Kidney capillary endothelial cell (primary cell): ENCODE data around the gene NAGPA.

Experiments
- DNase-seq: peaks from one replicate; pipeline ENCODE4 v3.0.0-alpha.2; 2018; ENCODE audit warnings: low spot score

The NAGPA gene

DNA sequence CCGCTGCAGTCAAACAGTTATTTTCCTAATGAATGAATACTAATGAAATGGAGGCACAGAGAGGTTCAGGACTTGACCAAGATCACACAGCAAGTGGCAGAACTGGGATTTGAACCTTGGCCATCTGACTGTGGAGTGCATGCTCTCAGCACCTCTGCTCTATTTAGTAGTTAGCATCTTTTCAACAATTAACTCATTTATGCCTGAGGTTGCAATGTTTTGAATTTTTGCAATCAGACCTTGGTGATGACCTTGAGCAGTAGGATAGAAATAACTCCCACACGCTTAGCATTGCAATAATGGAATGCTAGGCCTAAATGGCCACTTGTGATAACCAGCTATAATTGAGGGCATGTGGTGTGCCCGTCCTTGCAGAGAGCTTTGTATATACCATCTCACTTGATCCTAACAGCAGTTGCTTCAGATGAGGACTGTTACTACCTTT is 31.0 kb downstream of the NAGPA start:
- DNase-seq, result no peak

DNA sequence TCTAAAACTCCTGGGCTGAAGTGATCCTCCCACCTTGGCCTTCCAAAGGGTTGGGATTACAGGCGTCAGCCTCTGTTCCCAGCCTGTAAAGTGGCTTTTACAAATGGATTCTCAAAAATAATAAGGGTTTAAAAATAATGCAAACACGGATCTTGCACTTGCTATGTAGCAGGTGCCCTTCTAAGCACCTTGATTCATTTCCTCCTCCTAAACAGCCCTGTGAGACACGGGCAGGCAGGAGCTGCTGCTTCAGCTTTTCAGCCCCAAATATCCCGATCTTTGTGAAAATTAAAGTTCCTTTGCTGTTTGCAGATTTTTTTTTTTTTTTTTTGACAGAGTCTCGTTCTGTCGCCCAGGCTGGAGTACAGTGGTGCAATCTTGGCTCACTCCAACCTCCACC is 31.7 kb downstream of the NAGPA start:
- no peak for DNase-seq

DNA sequence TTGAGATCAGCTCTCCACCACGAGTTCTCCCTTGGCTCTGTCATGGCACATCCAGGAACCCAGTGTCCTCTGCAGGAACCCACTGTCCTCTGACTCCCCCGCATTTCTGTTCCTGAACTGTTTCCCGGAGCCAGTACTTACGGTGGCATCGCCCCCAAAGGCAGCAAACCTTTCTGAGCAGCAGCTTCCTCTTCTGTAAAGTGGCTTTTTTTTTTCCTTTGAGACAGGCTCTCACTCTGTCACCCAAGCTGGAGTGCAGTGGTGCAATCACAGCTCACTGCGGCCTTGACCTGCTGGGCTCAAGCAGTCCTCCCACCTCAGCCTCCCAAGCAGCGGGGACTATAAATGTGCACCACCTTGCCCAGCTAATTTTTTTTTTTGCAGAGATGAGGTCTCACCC is 32.2 kb downstream of the NAGPA start:
- no peak for DNase-seq

DNA sequence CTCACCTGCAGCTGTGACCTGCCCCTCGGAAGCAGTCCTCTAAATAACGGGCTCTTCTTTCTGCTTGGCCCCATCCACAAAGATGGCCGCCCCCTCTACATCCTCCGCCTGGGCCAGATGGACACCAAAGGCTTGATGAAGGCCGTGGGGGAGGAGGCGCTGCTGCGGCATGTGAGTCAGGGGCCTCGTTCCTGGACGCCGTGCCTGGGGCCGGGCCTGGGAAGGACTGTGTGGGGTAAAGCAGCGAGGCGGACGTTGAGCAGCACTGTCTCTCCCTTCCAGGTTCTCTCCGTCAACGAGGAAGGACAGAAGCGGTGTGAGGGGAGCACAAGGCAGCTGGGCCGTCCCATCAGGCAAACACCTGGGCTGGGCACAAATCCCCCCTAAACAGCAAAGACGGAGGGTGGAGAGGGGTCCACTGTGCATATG is 33.1 kb downstream of the NAGPA start:
- DNase-seq, result no peak

DNA sequence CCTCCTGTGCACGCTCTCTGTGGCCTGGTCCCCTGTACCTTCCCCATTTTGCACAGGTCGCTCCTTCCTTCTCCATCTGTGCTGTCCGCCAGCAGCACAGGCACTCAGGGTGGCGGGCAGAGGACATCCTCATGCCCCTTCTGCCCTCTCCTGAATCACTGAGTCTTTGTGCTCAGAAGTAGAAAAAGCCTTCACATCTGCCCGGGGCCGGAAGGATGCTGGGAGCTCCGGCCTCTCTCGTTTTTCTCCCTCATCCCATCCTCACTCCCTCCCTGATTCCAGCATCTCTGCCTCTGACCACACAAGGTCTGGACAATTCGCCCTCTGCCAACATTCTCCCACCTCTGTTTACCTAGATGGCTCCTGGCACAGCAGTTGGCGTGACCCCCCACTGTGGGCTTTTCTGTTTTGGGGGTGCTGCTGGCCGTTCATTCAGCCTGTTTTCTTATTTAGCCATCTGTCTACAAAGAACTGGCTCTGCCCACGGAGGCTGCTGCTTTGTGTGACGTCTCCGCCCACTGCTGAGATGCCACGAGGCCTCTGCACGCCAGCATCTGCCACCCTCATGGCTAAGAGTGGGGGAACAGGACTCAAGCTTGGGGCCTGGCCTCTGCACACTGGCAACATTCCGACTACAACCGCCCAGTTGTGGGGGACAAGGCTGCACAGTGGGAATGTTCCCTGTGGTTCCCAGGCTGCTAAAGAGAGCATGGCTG is 38.9 kb downstream of the NAGPA start:
- no peak for DNase-seq

DNA sequence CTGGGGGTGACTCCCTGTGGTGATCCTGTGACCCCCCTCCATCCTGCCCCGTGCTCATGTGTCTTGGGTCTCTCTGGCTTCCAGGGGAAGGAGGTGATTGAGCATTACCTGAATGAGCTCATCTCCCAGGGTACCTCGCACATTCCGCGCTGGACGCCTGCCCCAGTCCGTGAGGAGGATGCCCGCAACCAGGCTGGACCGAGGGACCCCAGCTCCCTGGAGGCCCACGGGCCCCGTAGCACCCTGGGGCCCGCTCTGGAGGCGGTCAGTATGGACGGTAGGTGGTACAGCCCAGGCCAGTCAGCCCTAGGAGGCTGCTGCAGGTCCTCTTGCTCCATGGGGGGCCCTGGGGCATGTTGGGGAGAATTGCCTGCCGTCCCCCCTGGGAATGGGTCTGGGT is 42.0 kb downstream of the NAGPA start:
- no peak for DNase-seq

DNA sequence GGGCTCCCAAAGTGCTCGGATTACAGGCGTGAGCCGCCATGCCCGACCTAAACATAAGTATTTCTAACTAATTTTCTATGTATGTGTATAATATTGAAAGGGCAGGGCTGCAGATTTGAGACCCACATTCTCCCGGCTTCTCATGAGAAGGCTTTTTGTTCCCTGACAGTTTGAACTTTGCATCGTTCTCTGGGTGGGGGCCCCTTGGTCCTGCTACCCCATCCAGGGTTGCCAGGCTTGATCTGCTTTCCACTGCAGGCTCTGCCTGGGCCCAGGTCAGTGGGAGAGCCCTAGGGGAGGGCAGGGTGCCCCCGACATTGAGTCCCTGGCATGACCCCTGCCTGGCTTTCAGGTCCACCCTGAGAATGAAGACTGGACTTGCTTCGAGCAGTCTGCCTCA is 43.3 kb downstream of the NAGPA start:
- no peak for DNase-seq

DNA sequence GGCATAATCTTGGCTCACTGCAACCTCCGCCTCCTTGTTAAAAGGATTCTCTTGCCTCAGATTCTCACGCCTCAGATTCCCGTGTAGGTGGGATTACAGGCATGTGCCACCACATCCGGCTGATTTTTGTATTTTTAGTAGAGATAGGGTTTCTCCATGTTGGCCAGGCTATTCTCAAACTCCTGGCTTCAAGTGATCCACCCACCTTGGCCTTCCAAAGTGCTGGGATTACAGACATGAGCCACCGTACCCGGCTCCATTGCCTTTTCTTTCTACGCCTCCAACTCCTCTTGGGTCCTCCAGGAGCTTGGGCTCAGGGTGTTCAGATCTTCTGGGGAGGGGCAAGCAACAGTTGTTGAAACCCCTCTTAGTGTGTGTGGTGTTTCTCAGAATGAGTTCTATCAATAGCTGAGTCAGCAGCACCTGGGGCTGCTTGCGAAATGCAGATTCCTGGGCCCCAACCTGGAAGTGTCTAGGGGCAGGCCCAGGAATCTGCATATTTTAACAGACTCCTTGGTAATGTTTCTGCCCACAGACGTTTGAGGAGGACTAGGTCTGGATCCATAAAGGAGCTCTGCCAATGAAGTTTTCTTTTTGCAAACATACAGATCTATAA is 44.2 kb downstream of the NAGPA start:
- DNase-seq, result no peak

DNA sequence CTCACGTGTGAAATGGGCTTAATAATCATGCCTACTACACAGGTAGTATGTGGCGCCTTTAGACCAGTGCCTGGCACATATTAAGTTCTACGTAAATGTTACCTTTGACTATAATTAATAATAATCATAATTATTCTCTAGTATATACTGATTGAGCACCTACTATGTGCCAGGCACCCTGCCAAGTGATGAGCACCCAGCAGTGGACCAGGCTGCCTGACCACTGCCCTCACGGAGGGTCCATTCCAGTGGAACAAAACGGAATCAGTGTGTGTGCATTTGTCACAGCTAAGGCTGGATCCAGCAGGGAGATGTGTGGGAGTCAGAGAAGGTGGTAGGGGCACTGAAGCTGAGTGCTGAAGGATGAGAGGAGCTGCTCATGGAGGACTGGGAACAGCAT is 45.1 kb downstream of the NAGPA start:
- no peak for DNase-seq

DNA sequence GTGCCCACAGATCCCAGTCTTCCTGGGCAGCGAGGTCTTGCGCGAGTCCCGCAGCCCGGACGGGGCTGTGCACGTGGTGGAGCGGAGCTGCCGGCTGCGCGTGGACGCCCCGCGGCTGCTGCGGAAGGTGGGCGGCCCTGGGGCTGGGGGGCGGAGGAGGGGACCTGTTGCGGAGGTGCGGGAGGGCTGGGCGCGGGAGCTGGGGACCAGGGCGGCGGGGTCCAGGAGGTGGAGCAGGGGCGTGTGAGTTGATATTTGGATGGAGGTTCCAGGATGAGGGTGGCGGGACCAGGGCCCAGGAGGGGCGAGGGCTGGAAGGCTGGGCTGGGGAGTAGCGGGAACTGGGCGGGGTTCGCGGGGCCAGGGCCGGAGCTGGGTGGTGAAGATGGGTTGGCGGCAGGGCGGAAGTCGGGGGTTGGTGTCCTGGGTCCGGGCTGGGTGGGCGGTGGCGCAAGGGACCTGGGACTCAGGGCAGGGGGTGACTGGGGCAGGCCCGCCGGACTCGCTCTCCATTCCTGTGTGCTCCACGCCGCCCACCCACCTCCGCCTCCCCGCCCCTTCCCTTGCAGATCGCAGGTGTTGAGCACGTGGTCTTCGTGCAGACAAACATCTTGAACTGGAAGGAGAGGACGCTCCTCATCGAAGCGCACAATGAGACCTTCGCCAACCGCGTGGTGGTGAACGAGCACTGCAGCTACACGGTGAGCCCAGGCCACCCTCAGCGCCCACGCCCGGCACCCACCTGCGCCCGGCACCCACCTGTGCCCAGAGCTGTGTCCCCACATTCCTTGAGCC is 46.0 kb downstream of the NAGPA start:
- no peak for DNase-seq

DNA sequence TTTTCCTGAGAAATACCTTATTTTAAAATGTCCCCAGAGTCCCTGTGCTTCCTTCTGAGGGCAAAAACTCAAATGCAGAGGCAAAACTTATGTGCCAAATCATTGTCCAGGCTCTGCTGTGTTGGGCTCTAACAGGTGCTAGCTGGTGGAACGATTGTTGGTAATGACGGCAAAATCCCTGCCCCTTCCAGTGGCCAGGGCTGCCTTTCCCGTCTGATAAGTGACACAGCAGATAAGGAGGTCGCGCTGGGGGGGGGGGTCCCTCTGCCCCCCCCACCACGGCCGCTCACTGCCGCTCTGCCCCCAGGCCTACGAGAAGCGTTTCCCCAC is 46.5 kb downstream of the NAGPA start:
- DNase-seq, result no peak

DNA sequence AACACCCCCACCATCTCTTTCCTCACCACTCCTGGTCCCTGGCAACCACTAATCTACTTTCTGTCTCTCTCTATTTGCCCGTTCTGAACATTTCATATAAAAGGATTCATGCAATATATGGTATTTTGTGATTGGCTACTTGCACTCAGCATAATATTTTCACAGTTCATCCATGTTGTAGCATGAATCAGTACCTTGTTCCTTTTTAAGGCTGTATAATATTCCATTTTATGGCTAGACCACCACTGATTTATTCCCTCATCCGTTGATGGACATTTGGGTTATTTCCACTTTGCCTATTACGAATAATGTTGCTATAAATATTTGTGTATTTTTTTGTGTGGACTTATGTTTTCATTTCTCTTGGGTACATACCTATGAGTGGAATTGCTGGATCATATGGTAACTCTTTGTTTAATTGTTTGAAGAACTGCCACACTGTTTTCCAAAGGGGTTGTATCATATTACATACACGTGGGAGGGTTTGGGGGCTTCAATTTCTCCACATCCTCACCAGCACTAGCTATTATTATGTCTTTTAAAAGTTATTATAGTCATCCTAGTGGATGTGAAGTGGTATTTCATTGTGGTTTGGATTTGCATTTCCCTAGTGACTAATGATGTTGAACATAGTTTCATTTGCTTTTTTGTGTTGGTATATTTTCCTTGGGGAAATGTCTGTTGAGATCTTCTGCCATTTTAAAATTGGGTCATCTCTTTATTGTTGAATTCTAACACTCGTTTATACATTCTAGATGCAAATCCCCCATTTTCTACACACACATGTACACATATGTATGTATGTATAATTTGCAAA is 49.4 kb downstream of the NAGPA start:
- DNase-seq, result no peak

DNA sequence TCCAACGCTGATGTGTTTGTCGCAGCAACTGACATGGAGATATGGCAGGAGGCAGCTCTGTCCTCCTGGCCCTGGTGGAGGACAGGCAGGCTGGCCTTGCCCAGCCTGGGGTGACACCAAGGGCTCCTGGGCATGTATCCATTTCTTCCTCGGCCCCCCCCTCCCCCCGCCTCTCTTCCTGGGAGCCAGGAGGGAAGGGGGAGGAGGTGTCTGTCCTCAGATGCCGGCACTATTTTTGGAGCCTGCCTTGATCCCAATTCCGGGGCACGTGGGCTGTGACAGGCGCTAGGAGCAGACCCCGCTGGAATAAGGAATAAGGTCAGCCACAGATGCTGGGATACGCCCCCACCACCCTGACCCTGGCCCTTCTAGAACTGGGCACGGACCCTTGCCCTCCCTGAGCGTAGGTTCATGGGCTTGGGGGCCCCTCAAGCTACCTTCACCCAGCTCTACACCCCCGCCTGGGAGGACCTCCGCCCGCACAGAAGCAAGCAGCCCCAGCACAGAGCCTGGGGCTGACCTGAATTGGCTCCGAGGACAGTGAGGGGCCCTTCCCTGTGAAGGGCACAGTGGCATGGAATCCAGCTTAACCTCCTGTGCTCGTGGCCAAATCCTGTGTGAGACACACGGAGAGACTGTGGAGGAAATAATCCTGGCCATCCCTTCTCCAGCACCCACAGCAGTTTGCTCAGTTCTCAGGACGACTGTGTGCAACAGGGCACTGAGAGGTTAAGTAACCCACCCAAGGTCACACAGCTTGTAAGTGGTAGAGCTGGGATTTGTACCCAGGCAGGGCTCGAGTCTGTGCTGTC is 51.5 kb downstream of the NAGPA start:
- DNase-seq, result no peak

DNA sequence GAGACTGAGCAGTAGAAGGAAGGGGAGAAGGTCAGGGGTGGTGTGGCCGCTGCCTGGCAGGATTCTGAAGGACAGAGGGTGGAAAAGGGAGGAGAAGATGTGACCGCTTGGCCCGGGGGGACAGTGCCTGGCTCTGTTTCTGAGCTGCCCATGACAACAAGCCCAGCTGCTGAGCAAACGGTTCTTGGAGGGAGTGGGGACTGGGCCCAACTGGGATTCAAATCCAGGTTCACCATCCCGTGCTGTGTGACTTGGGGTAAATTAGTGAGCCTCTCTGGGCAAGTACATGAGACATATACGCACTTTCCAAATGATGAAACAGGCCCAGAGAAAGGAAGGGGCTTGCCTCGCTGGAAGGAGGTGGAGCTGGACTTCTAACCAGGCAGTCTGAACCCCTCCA is 52.3 kb downstream of the NAGPA start:
- DNase-seq, result no peak

DNA sequence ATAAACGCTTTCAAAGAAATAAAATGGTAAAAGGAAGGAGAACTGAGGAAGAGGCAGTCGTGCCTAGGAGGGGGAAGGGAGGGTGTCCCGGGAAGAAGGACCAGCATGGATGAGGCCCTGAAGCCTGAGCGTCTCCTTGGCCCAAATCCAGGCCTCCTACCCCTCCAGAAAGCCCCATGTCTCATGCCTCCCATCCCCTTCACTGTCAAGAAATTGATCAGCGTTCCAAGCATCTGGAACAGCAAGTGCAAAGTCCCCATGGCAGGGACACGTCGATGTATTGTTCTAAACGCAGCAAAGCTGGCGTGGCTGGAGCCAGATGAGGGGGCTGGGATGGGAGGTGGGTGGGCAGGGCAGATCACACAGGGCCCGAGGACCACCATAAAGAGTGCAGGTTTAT is 53.0 kb downstream of the NAGPA start:
- no peak for DNase-seq

DNA sequence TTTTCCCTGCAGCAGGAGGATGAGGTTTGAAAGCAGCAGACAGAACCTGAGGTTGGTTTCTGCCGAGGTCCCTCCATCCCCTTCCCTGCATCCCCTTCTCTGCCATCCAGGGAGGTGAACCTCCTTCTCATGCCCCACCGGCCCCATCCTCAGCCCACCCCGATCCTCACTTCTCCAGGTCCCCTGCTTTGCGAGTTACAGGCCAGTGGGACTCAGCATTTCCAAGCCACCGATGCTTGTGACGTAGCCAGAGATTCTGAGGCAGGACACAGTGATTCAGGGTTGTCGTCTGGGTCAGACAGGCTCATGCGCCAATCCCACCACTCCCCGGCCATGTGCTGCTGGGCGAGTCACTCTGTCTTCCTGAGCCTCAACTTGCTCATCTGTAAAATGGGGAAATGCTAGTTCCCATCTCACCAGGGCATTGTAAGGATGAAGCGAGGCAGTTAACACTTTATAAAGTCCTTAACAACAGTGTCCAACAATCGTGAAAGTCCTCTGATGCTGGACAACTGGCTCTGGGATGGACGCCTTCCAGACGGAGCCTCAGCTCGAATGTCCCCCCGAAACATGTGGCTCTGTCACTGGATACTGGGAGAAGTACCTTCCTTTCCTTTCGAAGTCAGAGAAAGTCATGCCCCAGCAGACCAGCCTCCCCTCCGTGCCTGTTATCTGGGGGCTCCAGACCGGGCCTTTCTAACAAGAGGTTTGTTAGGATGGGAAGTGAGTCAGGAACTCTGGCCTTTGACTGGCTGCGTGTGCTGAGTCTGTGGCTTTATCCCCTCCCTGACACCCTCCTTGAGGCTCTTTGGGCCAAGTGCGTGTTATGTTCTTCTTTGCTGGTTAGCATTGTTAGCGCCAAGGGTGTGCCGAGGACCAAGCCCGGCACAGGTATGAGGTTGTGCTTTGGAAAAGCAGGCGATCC is 53.7 kb downstream of the NAGPA start:
- no peak for DNase-seq

DNA sequence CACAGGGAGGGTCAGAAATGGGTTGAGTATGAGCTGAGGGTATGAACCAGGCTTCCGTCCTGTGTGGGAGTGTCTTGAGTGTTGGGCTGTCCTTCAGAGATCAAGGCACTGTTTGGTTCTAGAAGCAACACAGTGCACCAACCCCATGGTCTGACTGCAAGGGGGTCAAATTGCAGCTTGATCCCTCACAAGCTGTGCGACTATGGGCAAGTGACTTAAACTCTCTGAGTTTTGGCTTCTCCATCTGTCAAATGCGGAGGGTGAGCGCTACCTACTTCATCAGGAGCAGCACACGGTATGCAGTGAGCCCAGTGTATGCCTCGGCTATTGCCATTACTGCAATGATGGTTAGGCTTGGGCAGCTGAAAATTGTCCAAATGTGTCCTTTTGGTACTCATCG is 54.6 kb downstream of the NAGPA start:
- DNase-seq, result no peak

DNA sequence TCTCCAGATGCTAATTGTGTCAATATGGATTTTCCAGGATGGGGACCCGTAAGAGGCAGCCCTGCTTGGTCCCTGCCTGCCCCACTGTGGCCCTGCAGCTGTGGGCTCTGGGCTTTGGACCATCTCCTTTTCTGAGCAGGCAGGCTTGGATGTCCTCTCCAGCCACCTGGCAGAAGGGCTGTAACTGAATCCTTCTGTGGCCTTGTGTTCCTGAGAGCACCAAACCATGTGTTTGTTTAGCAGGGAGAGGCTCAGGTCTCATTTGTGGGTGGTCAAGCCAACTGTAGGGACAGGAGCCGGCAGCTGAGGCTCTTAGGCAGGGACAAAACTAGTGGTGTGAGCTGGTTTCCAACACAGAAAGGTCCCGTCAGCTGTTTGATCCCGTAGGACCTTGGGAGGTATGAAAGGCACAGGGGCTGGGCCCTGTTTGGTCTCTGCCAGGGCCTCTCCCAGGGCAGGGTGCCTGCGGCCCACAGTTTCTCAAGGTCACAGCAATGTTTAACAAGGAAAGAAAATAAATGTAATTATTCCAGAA is 57.1 kb downstream of the NAGPA start:
- DNase-seq, result no peak

DNA sequence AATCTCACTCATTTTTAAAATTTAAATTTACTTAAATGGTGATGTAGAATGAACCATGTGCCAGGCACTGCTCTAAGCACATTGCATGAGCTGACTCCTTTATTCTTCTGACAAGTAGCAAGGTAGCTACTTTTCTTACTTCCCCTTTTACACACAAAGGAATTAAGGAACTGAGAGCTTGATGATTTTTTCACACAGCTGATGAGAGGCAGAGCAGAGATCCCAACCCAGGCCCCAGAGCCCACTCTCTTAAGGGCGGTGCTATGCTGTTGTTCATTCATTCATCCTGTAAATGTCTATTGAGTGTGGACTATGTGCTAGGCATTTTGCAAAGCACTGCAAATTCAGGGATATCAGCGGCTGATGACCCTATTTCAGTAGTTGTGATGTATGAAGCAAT is 57.7 kb downstream of the NAGPA start:
- DNase-seq, result no peak
